Ovary (tissue), 9 donors: ENCODE measurements around the gene GPC3. TPM values are rescaled to one million over a fixed set of nuclear protein-coding genes. Genes with fewer than 3 reads are reported as not detected.

Source experiments
- DNase-seq, 5 donors: peaks; one replicate each; pipeline ENCODE4 v3.0.0-alpha.2; 2019 to 2020
- H3K27ac ChIP-seq, 2 donors: fragments of 200-600 bp; one replicate each; pipeline versions ENCODE4 v1.5.1 to v1.8.0; 2019 to 2022
- H3K27me3 ChIP-seq: fragments of 200-600 bp; one replicate; pipeline ENCODE4 v1.8.0; 2022
- H3K36me3 ChIP-seq: fragments of 200-600 bp; sonication (generic); one replicate; pipeline ENCODE4 v1.5.1; 2019
- H3K4me1 ChIP-seq: one replicate; pipeline ENCODE4 v1.8.1; 2013; ENCODE audit warnings: mild to moderate bottlenecking, moderate library complexity; ENCODE audit not compliant: insufficient read depth
- H3K4me3 ChIP-seq: fragments of 200-600 bp; sonication (generic); one replicate; pipeline ENCODE4 v1.5.1; 2017
- H3K9me3 ChIP-seq, 2 donors: fragments of 200-600 bp in 1 of 2; sonication (generic) in 1 of 2; one replicate each; pipeline versions ENCODE4 v1.5.1 to v1.8.1; 2013 to 2019; ENCODE audit warnings: mild to moderate bottlenecking in 1 of 2, moderate library complexity in 1 of 2
- EP300 ChIP-seq: sonication (generic); formaldehyde crosslinking; IDR thresholded peaks from one replicate; pipeline ENCODE4 v1.6.1; 2017; ENCODE audit warnings: antibody characterized with exemption
- POLR2A ChIP-seq: fragments of 450-650 bp; IDR thresholded peaks from one replicate; pipeline ENCODE4 v1.6.1; 2017; ENCODE audit warnings: antibody characterized with exemption, mild to moderate bottlenecking, moderate library complexity
- WGBS, 3 donors: extraction: QIAGEN DNeasy Blood & Tissue Kit in 1 of 3; methylation state at CpG; one replicate each; pipeline versions ENCODE4 v1.1.5 to v1.1.7; 2013 to 2017; 5-methylcytosine and 5-hydroxymethylcytosine counted together
- intact Hi-C, 4 donors: fragments of 100-400 bp; cut with DNase I; formaldehyde crosslinking; loops; one replicate each; pipeline versions ENCODE4 v1.11.0 to v1.15.1; 2022 to 2023
- polyA plus RNA-seq, 2 donors: library from polyadenylated mRNA; stranded (reverse); fragments of 200-250 nt in 1 of 2; fragments of 350-450 nt in 1 of 2; fragmentation: Illumina TruSeq in 1 of 2; extraction: RNeasy Lipid Tissue Mini Kit (QIAGEN cat#74804) in 1 of 2; gene quantifications; one replicate each; pipeline ENCODE4 v1.2.3, GENCODE V29; 2013 to 2014
- total RNA-seq, 7 donors: library from RNA; depleted of rRNA in 2 of 7; stranded (reverse); fragments of >200 nt in 2 of 7; fragmentation: NEBNext Ultra II Directional in 3 of 7; extraction: Animal tissue kit (Norgen Biotek cat#: 25700) in 3 of 7; gene quantifications; one replicate each; pipeline versions ENCODE4 v1.1.0 to v1.2.4, GENCODE V29; 2016 to 2023
- TF ChIP-seq, protein P1 (sequence below), 3 donors: fragments of 450-650 bp in 2 of 3; fragments of 200-600 bp in 1 of 3; IDR thresholded peaks; one replicate each; pipeline versions ENCODE4 v1.5.1 to v1.8.0; 2016 to 2022; ENCODE audit warnings: antibody characterized with exemption in 3 of 3, mild to moderate bottlenecking in 1 of 3
- donor health status: DM: no; HTN: no; CAD: no; lungs with moderate emphysema.
- donor health status: DM: no; HTN: no; CAD: no.
- donor health status: Bipolar disorder and iron deficiency.
- donor health status: DM: yes; HTN: yes; CAD: no.
- donor health status: DM: no; HTN: no; CAD: no.
- donor health status: DM: yes; HTN: yes; CAD: no.

The GPC3 gene
- total and polyA plus RNA-seq, 9 donors, result 4.5 to 91.8 (median 12.1) TPM

DNA sequence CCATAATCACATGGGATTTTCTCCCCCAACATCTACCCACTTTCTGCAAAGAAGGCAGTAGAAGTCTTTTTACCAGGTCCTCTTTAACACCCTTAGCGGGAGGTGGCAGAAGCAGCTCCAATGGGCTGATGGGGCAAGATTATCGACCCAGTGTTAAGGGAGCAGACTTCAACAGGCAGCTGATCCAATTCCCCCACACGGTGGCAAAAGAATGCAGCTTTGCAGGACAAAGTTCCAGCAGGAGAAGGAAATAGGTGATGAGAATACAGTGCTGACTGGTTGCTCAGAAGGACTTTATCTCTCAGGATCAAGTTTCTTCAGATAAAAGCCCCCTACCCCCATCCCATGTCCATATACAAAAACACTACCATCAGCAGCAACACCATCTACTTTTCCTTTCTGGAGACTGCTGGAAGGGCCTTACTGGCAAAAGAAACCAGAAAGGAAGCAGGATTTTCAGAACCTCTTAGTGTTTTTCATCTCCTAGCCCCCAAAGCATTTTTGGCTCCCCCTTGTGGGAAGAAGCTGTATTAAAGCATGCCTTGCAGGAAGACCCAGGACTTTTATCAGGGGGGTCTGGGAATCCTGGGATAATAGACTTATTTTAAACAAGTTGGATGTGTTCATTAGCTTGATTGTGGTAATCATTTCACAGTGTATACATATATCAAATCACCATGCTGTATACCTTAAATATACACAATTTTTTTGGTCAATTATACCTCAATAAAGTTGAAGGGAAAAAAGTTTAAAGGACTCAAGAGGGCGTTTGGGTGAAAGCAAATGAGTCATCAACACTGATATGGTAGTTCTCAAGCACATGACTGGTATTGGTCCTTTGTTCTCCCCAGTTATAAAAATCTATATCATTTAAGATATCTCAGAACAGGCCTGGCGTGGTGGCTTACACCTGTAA lies 146.4 kb downstream of the GPC3 start:
- WGBS, 3 donors, result 58 to 66% (median 63%) methylated on average over 5 of the region's 5 CpGs
- TF ChIP-seq POLR2A (no peak), EP300 (no peak)
- TF ChIP-seq, protein P1, sequence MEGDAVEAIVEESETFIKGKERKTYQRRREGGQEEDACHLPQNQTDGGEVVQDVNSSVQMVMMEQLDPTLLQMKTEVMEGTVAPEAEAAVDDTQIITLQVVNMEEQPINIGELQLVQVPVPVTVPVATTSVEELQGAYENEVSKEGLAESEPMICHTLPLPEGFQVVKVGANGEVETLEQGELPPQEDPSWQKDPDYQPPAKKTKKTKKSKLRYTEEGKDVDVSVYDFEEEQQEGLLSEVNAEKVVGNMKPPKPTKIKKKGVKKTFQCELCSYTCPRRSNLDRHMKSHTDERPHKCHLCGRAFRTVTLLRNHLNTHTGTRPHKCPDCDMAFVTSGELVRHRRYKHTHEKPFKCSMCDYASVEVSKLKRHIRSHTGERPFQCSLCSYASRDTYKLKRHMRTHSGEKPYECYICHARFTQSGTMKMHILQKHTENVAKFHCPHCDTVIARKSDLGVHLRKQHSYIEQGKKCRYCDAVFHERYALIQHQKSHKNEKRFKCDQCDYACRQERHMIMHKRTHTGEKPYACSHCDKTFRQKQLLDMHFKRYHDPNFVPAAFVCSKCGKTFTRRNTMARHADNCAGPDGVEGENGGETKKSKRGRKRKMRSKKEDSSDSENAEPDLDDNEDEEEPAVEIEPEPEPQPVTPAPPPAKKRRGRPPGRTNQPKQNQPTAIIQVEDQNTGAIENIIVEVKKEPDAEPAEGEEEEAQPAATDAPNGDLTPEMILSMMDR (IDR thresholded peaks at IDR 0.05), result no peak
- H3K27ac ChIP-seq, result no peak overlapping the region
- H3K36me3 ChIP-seq, result no peaks in the 10 kb centered on the region
- no peaks in the 10 kb centered on the region for H3K4me1 ChIP-seq
- peak in 2 of 5 donors; percentile 16 to 29 for DNase-seq
- H3K4me3 ChIP-seq, result no peak overlapping the region
- intact Hi-C loops, result no loop called here
- no peaks in the 10 kb centered on the region for H3K9me3 ChIP-seq
- H3K27me3 ChIP-seq, result no peaks in the 10 kb centered on the region

DNA sequence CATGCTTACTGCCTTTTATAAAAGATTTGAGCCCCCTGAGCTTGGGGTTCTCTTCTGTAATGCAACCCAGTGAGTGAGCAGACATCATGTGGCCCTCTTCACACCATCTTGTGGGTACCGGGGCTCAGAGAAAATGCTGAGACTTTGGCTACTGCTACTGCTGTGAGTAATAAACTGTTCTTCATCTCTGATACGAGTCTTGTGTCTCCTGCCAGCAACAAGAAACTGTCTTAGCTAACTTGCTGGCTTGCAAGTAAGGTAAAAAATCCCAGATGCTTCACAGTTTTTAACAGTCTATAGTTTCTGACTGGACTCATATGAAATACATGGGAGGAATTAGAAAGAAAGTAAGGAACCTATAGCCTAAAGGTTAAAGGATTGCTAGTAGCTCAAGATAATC lies 148.3 kb downstream of the GPC3 start:
- 28 to 35% (median 32%) methylated on average over 2 of the region's 2 CpGs for WGBS, 3 donors

DNA sequence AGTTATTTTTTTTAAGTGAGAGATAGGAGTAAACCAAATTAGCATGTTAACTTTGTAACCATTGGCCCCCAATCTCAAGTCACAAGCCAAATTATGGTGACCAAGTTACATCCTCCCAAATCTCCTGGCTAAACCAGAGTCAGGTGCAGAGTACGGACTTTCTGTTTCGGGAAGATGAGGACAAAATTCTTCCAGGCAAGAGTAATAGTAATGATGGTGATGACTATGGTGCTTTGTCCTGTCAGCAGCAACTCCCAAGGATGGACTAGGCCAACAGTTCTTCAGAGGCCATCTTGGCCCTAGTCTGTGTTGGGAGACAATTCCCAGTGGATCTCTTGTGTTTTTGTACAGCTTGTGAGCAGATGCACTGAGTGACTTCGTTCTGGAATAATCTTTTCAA lies 148.8 kb downstream of the GPC3 start:
- Histone ChIP-seq H3K36me3 (no peaks in the 10 kb centered on the region), H3K4me1 (no peaks in the 10 kb centered on the region), H3K27me3 (no peaks in the 10 kb centered on the region), H3K9me3 (no peaks in the 10 kb centered on the region), H3K27ac (no peak overlapping the region), H3K4me3 (no peak overlapping the region)
- no peak for TF ChIP-seq EP300
- TF ChIP-seq, protein P1 (IDR thresholded peaks at IDR 0.05), result no peak
- TF ChIP-seq POLR2A, result no peak
- intact Hi-C loops, result no loop called here
- WGBS, 3 donors, result 65 to 70% (median 67%) methylated on average over 3 of the region's 3 CpGs
- DNase-seq, result no peak

More for the DNA sequence above, 148.3 kb downstream of the GPC3 start:
- no peak overlapping the region for H3K27ac ChIP-seq
- TF ChIP-seq, protein P1 (IDR thresholded peaks at IDR 0.05), result no peak
- no peak for TF ChIP-seq EP300
- TF ChIP-seq POLR2A, result no peak
- H3K4me3 ChIP-seq, result no peak overlapping the region
- intact Hi-C loops, result no loop called here
- no peaks in the 10 kb centered on the region for H3K4me1 ChIP-seq
- no peak for DNase-seq
- no peaks in the 10 kb centered on the region for H3K9me3 ChIP-seq
- H3K27me3 ChIP-seq, result no peaks in the 10 kb centered on the region
- no peaks in the 10 kb centered on the region for H3K36me3 ChIP-seq

DNA sequence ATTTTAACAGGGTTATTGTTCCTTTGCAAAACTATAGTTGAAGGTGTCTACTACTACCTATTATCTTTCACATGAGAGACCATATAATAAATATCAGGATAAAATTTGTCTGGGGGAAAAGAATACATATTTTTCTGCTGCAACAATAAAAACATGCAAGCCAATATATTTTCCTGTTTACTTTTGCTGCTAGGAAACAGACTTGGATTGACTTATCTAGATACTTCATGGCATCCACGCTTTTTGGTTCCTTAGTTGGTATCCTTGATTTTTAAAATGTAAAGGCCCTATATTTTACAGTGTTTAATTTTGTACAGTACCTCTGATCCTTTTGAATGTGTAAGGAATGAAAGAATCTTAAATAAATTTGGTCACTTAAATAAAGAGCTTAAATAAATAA lies 150.6 kb downstream of the GPC3 start:
- no peak for DNase-seq
- 54 to 58% (median 57%) methylated on average over 1 of the region's 1 CpG for WGBS, 3 donors
- no peaks in the 10 kb centered on the region for H3K4me1 ChIP-seq
- no peaks in the 10 kb centered on the region for H3K27me3 ChIP-seq
- H3K27ac ChIP-seq, result no peak overlapping the region
- no peaks in the 10 kb centered on the region for H3K36me3 ChIP-seq
- intact Hi-C loops, result no loop called here
- H3K4me3 ChIP-seq, result no peak overlapping the region
- H3K9me3 ChIP-seq, result no peaks in the 10 kb centered on the region
- TF ChIP-seq, protein P1 (IDR thresholded peaks at IDR 0.05), result no peak
- TF ChIP-seq EP300, result no peak
- no peak for TF ChIP-seq POLR2A
